GM04503 (cell line): ENCODE results near the gene GP1BB.
A peak's percentile ranks its signal among the peaks of the same experiment; 100 is the strongest.

Experiments
- DNase-seq: peaks from one replicate; pipeline ENCODE4 v3.0.0-alpha.2; 2012; ENCODE audit warnings: low read depth

GP1BB gene

GRCh38 chr22:19727310-19728150, 4.2 kb downstream of the GP1BB start:
- DNase-seq: no peak

GRCh38 chr22:19728271-19728670, 4.9 kb downstream of the GP1BB start:
- DNase-seq: no peak

GRCh38 chr22:19728836-19729235, 5.5 kb downstream of the GP1BB start:
- no peak for DNase-seq

GRCh38 chr22:19729507-19729906, 6.2 kb downstream of the GP1BB start:
- no peak for DNase-seq

- DNase-seq: no peak
These were observed 6.9 kb downstream of the GP1BB start for GRCh38 chr22:19730198-19730597.

- DNase-seq: peak; percentile 18
These were observed 7.5 kb downstream of the GP1BB start for GRCh38 chr22:19730655-19731360.

GRCh38 chr22:19731361-19732135, 8.2 kb downstream of the GP1BB start:
- no peak for DNase-seq

GRCh38 chr22:19732403-19733113, 9.2 kb downstream of the GP1BB start:
- no peak for DNase-seq

- no peak for DNase-seq
These were observed 10.4 kb downstream of the GP1BB start for GRCh38 chr22:19733755-19734154.

- no peak for DNase-seq
These were observed 10.8 kb downstream of the GP1BB start for GRCh38 chr22:19734163-19734562.

- DNase-seq: no peak
These were observed 11.6 kb downstream of the GP1BB start for GRCh38 chr22:19734837-19735382.

GRCh38 chr22:19735665-19736510, 12.5 kb downstream of the GP1BB start:
- DNase-seq: no peak

GRCh38 chr22:19737846-19738663, 14.7 kb downstream of the GP1BB start:
- DNase-seq: no peak

GRCh38 chr22:19738664-19739447, 15.5 kb downstream of the GP1BB start:
- no peak for DNase-seq

- DNase-seq: no peak
These were observed 16.1 kb downstream of the GP1BB start for GRCh38 chr22:19739448-19739895.

GRCh38 chr22:19739911-19740449, 16.6 kb downstream of the GP1BB start:
- no peak for DNase-seq

- DNase-seq: no peak
These were observed 17.2 kb downstream of the GP1BB start for GRCh38 chr22:19740586-19740985.

GRCh38 chr22:19741053-19741452, 17.7 kb downstream of the GP1BB start:
- no peak for DNase-seq
